OCI-LY7 (cell line): ENCODE data around the gene CDR2. TPM values are rescaled to one million over a fixed set of nuclear protein-coding genes. Genes with fewer than 3 reads are reported as not detected.

Experiments used
- BruUV-seq: library from RNA; stranded (reverse); fragments of 400-500 nt; replicated peaks from 2 replicates; lab custom pipeline; 2021; lab: Mats Ljungman, UMichigan
- CTCF ChIA-PET: fragments of 300-600 bp; sonication (Branson Sonifier 250); formaldehyde crosslinking; loops from one replicate; lab custom pipeline; 2022; ENCODE audit warnings: antibody characterized with exemption; ENCODE audit not compliant: unreplicated experiment; lab: Charles Lee
- POLR2A ChIA-PET: fragments of 300-600 bp; sonication (Branson Sonifier 250); formaldehyde crosslinking; loops from one replicate; lab custom pipeline; 2022; ENCODE audit warnings: antibody characterized with exemption; lab: Charles Lee
- DNase-seq: peaks from one replicate; pipeline ENCODE4 v3.0.0-alpha.2; 2015; ENCODE audit warnings: low spot score
- H2AFZ ChIP-seq: fragments of 200-600 bp; sonication (generic), shearing (Covaris generic); 2 replicates; pipeline ENCODE4 v1.6.1; 2014; ENCODE audit warnings: mild to moderate bottlenecking, antibody characterized with exemption, low read length, moderate library complexity
- H3K27ac ChIP-seq: fragments of 200-600 bp; sonication (generic); 2 replicates; pipeline ENCODE4 v1.5.1; 2014; ENCODE audit warnings: mixed run types, low read depth, mild to moderate bottlenecking, moderate library complexity, low read length, inconsistent platforms; ENCODE audit not compliant: poor library complexity, severe bottlenecking
- H3K36me3 ChIP-seq: fragments of 200-600 bp; sonication (generic); 2 replicates; pipeline ENCODE4 v1.6.1; 2014; ENCODE audit warnings: mild to moderate bottlenecking, antibody characterized with exemption, low read length, moderate library complexity, mixed read lengths; ENCODE audit not compliant: insufficient read depth
- H3K4me1 ChIP-seq: fragments of 200-600 bp; sonication (generic); 2 replicates; pipeline ENCODE4 v1.5.1; 2014; ENCODE audit warnings: mild to moderate bottlenecking, low read length; ENCODE audit not compliant: insufficient read depth, poor library complexity, severe bottlenecking
- H3K4me2 ChIP-seq: fragments of 200-600 bp; sonication (generic); 2 replicates; pipeline ENCODE4 v1.6.1; 2014; ENCODE audit warnings: mild to moderate bottlenecking, low read length
- H3K4me3 ChIP-seq: fragments of 200-600 bp; sonication (generic); 2 replicates; pipeline ENCODE4 v1.5.1; 2014; ENCODE audit warnings: mild to moderate bottlenecking, low read depth, low read length; ENCODE audit not compliant: poor library complexity, severe bottlenecking
- H3K79me2 ChIP-seq: fragments of 200-600 bp; sonication (generic); 2 replicates; pipeline ENCODE4 v1.6.1; 2016; ENCODE audit warnings: low read depth, mild to moderate bottlenecking, low read length, moderate library complexity, mixed read lengths; ENCODE audit not compliant: insufficient read depth
- H3K9me2 ChIP-seq: fragments of 200-600 bp; sonication (generic); 2 replicates; pipeline ENCODE4 v1.6.1; 2016; ENCODE audit warnings: mild to moderate bottlenecking, low read length, mixed read lengths; ENCODE audit not compliant: insufficient read depth
- H3K9me3 ChIP-seq: fragments of 200-600 bp; sonication (generic); 2 replicates; pipeline ENCODE4 v1.6.1; 2014; ENCODE audit warnings: mild to moderate bottlenecking, mixed run types, low read length, mixed read lengths
- H4K20me1 ChIP-seq: fragments of 200-600 bp; sonication (generic); 2 replicates; pipeline ENCODE4 v1.6.1; 2014; ENCODE audit warnings: mild to moderate bottlenecking, antibody characterized with exemption, low read length, moderate library complexity, mixed read lengths; ENCODE audit not compliant: insufficient read depth
- EZH2phosphoT487 ChIP-seq: fragments of 200-600 bp; sonication (generic); IDR thresholded peaks from 2 replicates; pipeline ENCODE4 v1.6.1; 2018; ENCODE audit warnings: low read depth, borderline replicate concordance, mild to moderate bottlenecking, mixed run types, antibody characterized with exemption, low read length, moderate library complexity, mixed read lengths
- intact Hi-C: fragments of 100-400 bp; cut with micrococcal nuclease; formaldehyde crosslinking; loops from one replicate; pipeline ENCODE4 v1.10.0; 2022; ENCODE audit not compliant: unreplicated experiment
- total RNA-seq, 2 experiments: library from RNA; depleted of rRNA in 1 of 2; stranded (reverse); fragments of >200 nt in 1 of 2; shearing (Covaris generic) in 1 of 2; gene quantifications; 2 replicates each; pipeline ENCODE4 v1.2.3, GENCODE V29; 2014 to 2022
- TF ChIP-seq, protein P1 (sequence below): fragments of 200-600 bp; sonication (generic); conservative IDR thresholded peaks from 2 replicates; pipeline ENCODE4 v1.5.1; 2014; ENCODE audit warnings: mild to moderate bottlenecking, antibody characterized with exemption, low read length, moderate library complexity, mixed read lengths

CDR2 gene
- total RNA-seq, 2 experiments from 2014 or later = 33.0 to 38.3 TPM

DNA sequence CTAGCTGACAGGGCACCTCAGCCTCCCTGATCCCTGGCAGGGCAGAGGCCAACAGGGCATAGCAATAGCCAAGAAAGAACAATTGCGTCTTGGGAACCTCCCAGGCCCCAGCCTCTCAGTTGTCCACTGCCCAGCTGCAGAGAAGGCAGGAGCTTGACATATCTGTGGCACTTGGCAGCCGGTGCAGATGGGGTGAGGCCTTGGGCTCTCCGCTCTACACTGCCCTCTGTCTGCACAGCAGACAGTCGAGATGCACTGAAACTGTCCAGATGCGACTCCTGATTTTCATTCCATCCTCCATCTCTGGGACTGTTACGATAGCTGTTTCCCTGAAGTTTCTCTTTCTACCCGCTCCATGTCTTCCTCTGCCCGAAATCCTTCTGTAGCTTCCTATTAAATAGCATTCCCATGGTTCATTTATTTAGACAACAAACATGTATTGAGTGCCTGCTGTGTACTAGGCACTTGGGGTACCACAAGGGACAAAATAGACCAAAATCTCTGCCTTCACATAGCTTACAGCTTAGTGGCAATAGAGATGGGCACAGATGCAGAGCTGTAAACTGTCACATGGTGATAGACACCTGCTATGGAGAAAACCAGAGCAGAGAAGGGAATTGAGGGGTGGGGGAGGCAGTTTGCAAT lies 73.9 kb downstream of the CDR2 start:
- Histone ChIP-seq H4K20me1 (peaks cover 10% of the 10 kb centered on the region), H3K4me1 (peaks cover 25% of the 10 kb centered on the region), H2AFZ (no peak overlapping the region), H3K9me3 (no peaks in the 10 kb centered on the region), H3K4me2 (peak overlapping the region; percentile 41; the same call in 1 of the 2 replicates), H3K9me2 (no peaks in the 10 kb centered on the region), H3K79me2 (peaks cover 57% of the 10 kb centered on the region), H3K36me3 (peaks cover 59% of the 10 kb centered on the region), H3K27ac (no peak overlapping the region), H3K4me3 (no peak overlapping the region)
- POLR2A ChIA-PET = interaction anchor here (0.5 to 1.0 kb wide), 4 partner anchors 43 to 108 kb away, joined by 3 to 5 read pairs (median 3); no protein-coding TSS in a partner anchor
- peak; percentile 61 for DNase-seq
- intact Hi-C loops = no loop called here
- CTCF ChIA-PET = interaction anchor here (0.9 to 1.2 kb wide), 2 partner anchors 90 to 94 kb away, joined by 3 to 4 read pairs; partner anchors contain the start of gene EEF2K
- BruUV-seq = no TSS peak
- TF ChIP-seq, protein P1, sequence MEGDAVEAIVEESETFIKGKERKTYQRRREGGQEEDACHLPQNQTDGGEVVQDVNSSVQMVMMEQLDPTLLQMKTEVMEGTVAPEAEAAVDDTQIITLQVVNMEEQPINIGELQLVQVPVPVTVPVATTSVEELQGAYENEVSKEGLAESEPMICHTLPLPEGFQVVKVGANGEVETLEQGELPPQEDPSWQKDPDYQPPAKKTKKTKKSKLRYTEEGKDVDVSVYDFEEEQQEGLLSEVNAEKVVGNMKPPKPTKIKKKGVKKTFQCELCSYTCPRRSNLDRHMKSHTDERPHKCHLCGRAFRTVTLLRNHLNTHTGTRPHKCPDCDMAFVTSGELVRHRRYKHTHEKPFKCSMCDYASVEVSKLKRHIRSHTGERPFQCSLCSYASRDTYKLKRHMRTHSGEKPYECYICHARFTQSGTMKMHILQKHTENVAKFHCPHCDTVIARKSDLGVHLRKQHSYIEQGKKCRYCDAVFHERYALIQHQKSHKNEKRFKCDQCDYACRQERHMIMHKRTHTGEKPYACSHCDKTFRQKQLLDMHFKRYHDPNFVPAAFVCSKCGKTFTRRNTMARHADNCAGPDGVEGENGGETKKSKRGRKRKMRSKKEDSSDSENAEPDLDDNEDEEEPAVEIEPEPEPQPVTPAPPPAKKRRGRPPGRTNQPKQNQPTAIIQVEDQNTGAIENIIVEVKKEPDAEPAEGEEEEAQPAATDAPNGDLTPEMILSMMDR = peak; percentile 85
- TF ChIP-seq EZH2phosphoT487 = no peak

DNA sequence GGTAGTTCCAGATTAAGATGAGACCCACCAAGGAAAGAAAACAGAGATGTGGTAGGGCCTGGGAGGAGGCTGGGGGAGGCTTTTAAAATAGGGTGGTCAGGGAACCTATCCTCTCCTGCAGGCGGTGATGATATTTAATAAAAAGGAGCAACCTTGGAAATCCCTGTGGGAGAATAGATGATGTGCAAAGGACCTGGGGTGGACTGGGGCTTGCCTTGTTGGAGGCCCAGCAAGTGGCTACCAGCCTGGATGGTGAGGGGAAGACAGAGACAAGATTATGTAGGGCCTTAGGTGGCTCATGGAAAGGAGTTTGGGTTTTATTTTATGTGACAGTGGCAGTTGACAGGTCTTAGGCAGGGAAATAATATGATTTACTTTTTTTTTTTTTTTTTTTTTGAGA lies 75.4 kb downstream of the CDR2 start:
- H3K36me3 ChIP-seq = peaks cover 44% of the 10 kb centered on the region
- peak overlapping the region; percentile 95 for H3K4me3 ChIP-seq
- no peak overlapping the region for H2AFZ ChIP-seq
- H3K4me2 ChIP-seq = peak overlapping the region; percentile 96
- H3K9me2 ChIP-seq = no peaks in the 10 kb centered on the region
- POLR2A ChIA-PET = interaction anchor here (1.2 kb wide), 1 partner anchor 107 kb away, joined by 3 read pairs; no protein-coding TSS in a partner anchor
- H3K9me3 ChIP-seq = no peaks in the 10 kb centered on the region
- peaks cover 25% of the 10 kb centered on the region for H3K4me1 ChIP-seq
- TF ChIP-seq, protein P1 = no peak
- no peak for TF ChIP-seq EZH2phosphoT487
- no TSS peak for BruUV-seq
- CTCF ChIA-PET = no interaction called here
- no peak for DNase-seq
- H3K27ac ChIP-seq = peak overlapping the region; percentile 74
- intact Hi-C loops = loop anchor here (5.0 kb wide), 3 partner anchors 292 to 1397 kb away; partner anchors contain the start of genes DCUN1D3, LYRM1, MOSMO and UQCRC2
- H4K20me1 ChIP-seq = peaks cover 10% of the 10 kb centered on the region
- H3K79me2 ChIP-seq = peaks cover 57% of the 10 kb centered on the region
